Suprapubic skin (tissue), 4 donors: ENCODE results near the gene GABRB1.

Source experiments
- CTCF ChIP-seq, 2 donors: fragments of 200-600 bp in 1 of 2; fragments of 450-650 bp in 1 of 2; sonication (generic) in 1 of 2; IDR thresholded peaks; one replicate each; pipeline ENCODE4 v1.5.1; 2016 to 2019; ENCODE audit warnings: antibody characterized with exemption in 2 of 2, mild to moderate bottlenecking in 1 of 2, moderate library complexity in 1 of 2
- EP300 ChIP-seq: sonication (generic); formaldehyde crosslinking; IDR thresholded peaks from one replicate; pipeline ENCODE4 v1.6.1; 2017; ENCODE audit warnings: antibody characterized with exemption
- POLR2A ChIP-seq, 2 donors: fragments of 450-650 bp; IDR thresholded peaks; one replicate each; pipeline ENCODE4 v1.6.1; 2017; ENCODE audit warnings: antibody characterized with exemption in 2 of 2, mild to moderate bottlenecking in 2 of 2, moderate library complexity in 2 of 2
- POLR2AphosphoS5 ChIP-seq, 3 donors: sonication (generic); formaldehyde crosslinking; IDR thresholded peaks; one replicate each; pipeline ENCODE4 v1.6.1; 2017; ENCODE audit warnings: antibody characterized with exemption in 3 of 3

- no peak for TF ChIP-seq POLR2A (IDR thresholded peaks at IDR 0.05)
- no peak for TF ChIP-seq CTCF (IDR thresholded peaks at IDR 0.05)
- no peak for TF ChIP-seq EP300
- TF ChIP-seq POLR2AphosphoS5 (IDR thresholded peaks at IDR 0.05), result no peak
These were observed 355.3 kb downstream of the GABRB1 start for GRCh38 chr4:47386561-47387235.
